IPS-20b (cell line): ENCODE data around the gene TXLNG.

Experiments
- H3K27ac ChIP-seq: one replicate; pipeline ENCODE4 v1.5.1; 2013; ENCODE audit warnings: low read length
- H3K27me3 ChIP-seq: 2 replicates; pipeline ENCODE4 v1.6.1; 2013; ENCODE audit warnings: mild to moderate bottlenecking, low read length, inconsistent platforms; ENCODE audit not compliant: insufficient read depth
- H3K36me3 ChIP-seq: 2 replicates; pipeline ENCODE4 v1.6.1; 2013; ENCODE audit warnings: low read depth, mild to moderate bottlenecking, inconsistent platforms, low read length, moderate library complexity; ENCODE audit not compliant: insufficient read depth
- H3K4me1 ChIP-seq: 2 replicates; pipeline ENCODE4 v1.6.1; 2013; ENCODE audit warnings: mild to moderate bottlenecking, control low read depth, inconsistent platforms, low read length, moderate library complexity; ENCODE audit not compliant: insufficient read depth
- H3K4me3 ChIP-seq: 2 replicates; pipeline ENCODE4 v1.5.1; 2013; ENCODE audit warnings: mild to moderate bottlenecking, low read length, inconsistent platforms
- H3K9ac ChIP-seq: 2 replicates; pipeline ENCODE4 v1.6.1; 2013; ENCODE audit warnings: low read depth, mild to moderate bottlenecking, inconsistent platforms, low read length, moderate library complexity
- H3K9me3 ChIP-seq: 2 replicates; pipeline ENCODE4 v1.6.1; 2013; ENCODE audit warnings: mild to moderate bottlenecking, low read depth, low read length, inconsistent platforms; ENCODE audit not compliant: insufficient read depth

TXLNG gene

DNA sequence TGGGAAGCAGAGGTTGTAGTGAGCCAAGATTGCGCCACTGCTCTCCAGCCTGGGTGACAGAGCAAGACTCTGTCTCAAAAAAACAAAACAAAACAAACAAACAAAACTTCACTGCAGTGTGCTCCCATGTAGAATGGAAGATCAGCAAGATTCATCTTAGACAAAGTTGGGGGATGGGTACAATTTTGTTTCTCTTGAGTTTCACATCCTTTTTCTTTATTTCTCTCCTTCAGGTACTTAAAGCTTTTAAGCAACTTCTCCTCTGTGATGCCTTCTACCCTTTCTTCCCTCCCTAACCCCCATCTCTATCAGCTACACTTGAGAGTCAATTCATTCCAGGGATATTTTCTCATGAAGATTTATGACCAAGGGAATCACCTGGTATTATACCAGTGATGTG, 99.4 kb downstream of the TXLNG start:
- H3K9me3 ChIP-seq, result no peaks in the 10 kb centered on the region
- no peak overlapping the region for H3K9ac ChIP-seq
- no peaks in the 10 kb centered on the region; the same call in 1 of the 2 replicates for H3K27me3 ChIP-seq
- no peak overlapping the region for H3K27ac ChIP-seq
- no peaks in the 10 kb centered on the region for H3K4me1 ChIP-seq
- H3K4me3 ChIP-seq, result no peak overlapping the region
- no peaks in the 10 kb centered on the region for H3K36me3 ChIP-seq

- Histone ChIP-seq H3K36me3 (no peaks in the 10 kb centered on the region), H3K27me3 (no peaks in the 10 kb centered on the region), H3K4me1 (no peaks in the 10 kb centered on the region), H3K9me3 (no peaks in the 10 kb centered on the region), H3K4me3 (no peak overlapping the region), H3K27ac (no peak overlapping the region), H3K9ac (0 out of 2 replicates have a peak overlapping the region, but pooled peaks have one; percentile 42)
Observed at GRCh38 chrX:16892504-16893362, 106.5 kb downstream of the TXLNG start.
